Left ventricle myocardium inferior (tissue), 1 donor: ENCODE measurements around the gene SLCO2B1. TPM values are rescaled to one million over a fixed set of nuclear protein-coding genes. Genes with fewer than 3 reads are reported as not detected.

Experiments used
- DNase-seq: peaks from one replicate; pipeline ENCODE4 v3.0.0-alpha.2; 2020
- H3K27ac ChIP-seq: fragments of 200-600 bp; replicated peaks from 2 replicates; pipeline ENCODE4 v1.8.0; 2021
- H3K27me3 ChIP-seq: fragments of 200-600 bp; 2 replicates; pipeline ENCODE4 v1.8.0; 2021; ENCODE audit warnings: low read depth
- H3K36me3 ChIP-seq: fragments of 200-600 bp; 2 replicates; pipeline ENCODE4 v1.8.0; 2021
- H3K4me1 ChIP-seq: fragments of 200-600 bp; 2 replicates; pipeline ENCODE4 v1.8.0; 2021
- H3K4me3 ChIP-seq: fragments of 200-600 bp; 2 replicates; pipeline ENCODE4 v1.8.0; 2021; ENCODE audit warnings: mild to moderate bottlenecking, moderate library complexity
- H3K9me3 ChIP-seq: fragments of 200-600 bp; replicated peaks from 2 replicates; pipeline ENCODE4 v1.8.0; 2021
- intact Hi-C: fragments of 100-400 bp; cut with micrococcal nuclease; formaldehyde crosslinking; loops from one replicate; pipeline ENCODE4 v1.11.0; 2022
- total RNA-seq: library from RNA; stranded (reverse); fragmentation: NEBNext Ultra II Directional; extraction: Animal tissue kit (Norgen Biotek cat#: 25700); gene quantifications from one replicate; pipeline ENCODE4 v1.2.1, GENCODE V29; 2021
- TF ChIP-seq, protein P1 (sequence below): fragments of 200-600 bp; IDR thresholded peaks from 2 replicates; pipeline ENCODE4 v1.8.0; 2021; ENCODE audit warnings: antibody characterized with exemption, mild to moderate bottlenecking, borderline replicate concordance
- donor health status: DM: no; HTN: yes; CAD: no; lungs with severe emphysema.

Gene SLCO2B1
- total RNA-seq, 1 donor from 2014 or later, result 22.7 TPM

- Histone ChIP-seq H3K27ac (no peak overlapping the region), H3K9me3 (no peaks in the 10 kb centered on the region), H3K4me3 (peak overlapping the region; percentile 61), H3K36me3 (no peaks in the 10 kb centered on the region), H3K4me1 (peaks cover 19% of the 10 kb centered on the region), H3K27me3 (peaks cover 81% of the 10 kb centered on the region)
- TF ChIP-seq, protein P1, sequence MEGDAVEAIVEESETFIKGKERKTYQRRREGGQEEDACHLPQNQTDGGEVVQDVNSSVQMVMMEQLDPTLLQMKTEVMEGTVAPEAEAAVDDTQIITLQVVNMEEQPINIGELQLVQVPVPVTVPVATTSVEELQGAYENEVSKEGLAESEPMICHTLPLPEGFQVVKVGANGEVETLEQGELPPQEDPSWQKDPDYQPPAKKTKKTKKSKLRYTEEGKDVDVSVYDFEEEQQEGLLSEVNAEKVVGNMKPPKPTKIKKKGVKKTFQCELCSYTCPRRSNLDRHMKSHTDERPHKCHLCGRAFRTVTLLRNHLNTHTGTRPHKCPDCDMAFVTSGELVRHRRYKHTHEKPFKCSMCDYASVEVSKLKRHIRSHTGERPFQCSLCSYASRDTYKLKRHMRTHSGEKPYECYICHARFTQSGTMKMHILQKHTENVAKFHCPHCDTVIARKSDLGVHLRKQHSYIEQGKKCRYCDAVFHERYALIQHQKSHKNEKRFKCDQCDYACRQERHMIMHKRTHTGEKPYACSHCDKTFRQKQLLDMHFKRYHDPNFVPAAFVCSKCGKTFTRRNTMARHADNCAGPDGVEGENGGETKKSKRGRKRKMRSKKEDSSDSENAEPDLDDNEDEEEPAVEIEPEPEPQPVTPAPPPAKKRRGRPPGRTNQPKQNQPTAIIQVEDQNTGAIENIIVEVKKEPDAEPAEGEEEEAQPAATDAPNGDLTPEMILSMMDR, result peak; percentile 3
- intact Hi-C loops, result loop anchor here (10.0 kb wide), 1 partner anchor 217 kb away; no protein-coding TSS in a partner anchor
- DNase-seq, result no peak
Measured at GRCh38 chr11:75241906-75242644, 91.2 kb downstream of the SLCO2B1 start.

DNA sequence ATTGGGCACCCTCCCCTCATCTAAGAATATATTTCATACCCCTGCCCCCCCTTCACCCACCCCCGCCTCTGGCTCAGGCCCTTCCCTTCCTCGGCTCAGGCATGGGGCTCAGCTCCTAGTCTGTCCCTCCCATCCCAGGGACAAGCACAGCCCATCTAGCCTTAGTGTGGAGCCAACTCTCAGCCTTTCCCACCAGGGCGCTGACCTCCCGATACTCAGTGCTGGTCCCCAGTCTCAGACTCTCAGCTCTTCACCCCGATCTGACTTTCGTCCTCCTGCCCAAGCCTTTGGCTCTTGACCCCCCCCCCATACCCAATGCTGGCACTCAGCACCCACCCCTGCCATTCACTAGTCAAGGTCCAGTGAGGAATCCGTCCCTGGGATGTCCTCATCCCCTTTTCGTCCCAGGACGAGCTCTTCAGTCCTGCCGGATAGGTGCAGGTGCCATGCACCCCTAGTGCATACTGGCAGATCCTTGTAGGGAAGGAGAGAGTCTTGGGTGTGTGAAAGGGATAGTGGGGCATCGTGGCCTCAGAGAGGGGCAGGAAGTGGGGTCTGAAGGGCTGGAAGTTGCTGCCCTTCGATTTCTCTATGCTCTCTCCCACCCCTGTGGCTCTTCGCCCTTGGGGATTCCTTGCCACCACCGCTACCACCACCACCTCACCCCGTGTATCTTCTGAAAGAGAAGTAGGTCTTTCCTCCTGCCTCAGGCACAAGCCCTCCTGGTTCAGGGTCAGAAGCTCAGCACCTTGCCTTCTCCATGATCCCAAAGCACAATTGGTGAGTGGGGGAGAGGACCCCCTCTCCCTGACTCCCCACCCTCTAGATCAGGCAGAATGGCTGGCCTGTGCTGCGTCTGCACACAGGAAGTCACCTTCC is 92.1 kb downstream of the SLCO2B1 start:
- Histone ChIP-seq H3K27me3 (peaks cover 79% of the 10 kb centered on the region), H3K4me3 (no peak overlapping the region), H3K36me3 (no peaks in the 10 kb centered on the region), H3K27ac (no peak overlapping the region), H3K4me1 (peaks cover 19% of the 10 kb centered on the region), H3K9me3 (no peaks in the 10 kb centered on the region)
- intact Hi-C loops, result loop anchor here (10.0 kb wide), 1 partner anchor 218 kb away; no protein-coding TSS in a partner anchor
- TF ChIP-seq, protein P1, result no peak
- DNase-seq, result no peak

DNA sequence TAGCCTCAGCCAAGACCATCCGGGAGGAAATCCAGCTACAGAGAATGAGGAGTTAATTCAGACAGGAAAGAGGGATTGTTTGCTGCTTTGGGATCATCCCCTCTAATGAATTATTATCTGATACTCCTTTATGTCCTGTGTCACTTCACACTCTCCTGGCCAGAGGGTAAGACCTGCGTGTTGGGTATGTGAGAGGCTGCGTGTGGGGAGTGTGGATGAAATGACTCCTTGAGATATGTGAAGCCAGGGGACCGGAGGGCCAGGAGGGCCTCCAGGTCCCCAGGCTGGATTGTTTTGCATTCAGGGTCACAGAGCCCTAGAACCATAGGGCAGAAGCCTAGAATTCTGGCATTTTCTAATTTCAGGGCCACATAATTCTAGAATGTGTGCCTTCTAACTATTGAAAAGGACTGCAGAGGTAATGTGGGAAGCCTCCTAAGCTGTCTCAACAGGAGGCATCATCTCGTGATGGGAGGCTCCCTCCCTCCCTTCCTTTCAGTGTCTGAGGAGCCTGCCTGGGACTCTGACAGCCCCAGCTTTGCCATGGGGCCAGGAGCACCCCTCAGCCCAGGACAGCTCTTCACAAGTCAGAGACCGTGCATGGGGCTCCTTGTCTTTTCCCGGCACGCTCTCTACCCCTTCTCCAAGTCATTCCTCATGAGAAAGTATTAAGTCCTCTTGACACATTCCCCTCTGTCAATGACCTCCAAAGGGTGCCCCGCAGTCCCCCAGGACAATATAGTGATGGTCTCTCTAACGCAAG is 93.3 kb downstream of the SLCO2B1 start:
- no peaks in the 10 kb centered on the region for H3K9me3 ChIP-seq
- H3K36me3 ChIP-seq, result no peaks in the 10 kb centered on the region
- DNase-seq, result no peak
- H3K27me3 ChIP-seq, result peaks cover 72% of the 10 kb centered on the region
- intact Hi-C loops, result loop anchor here (10.0 kb wide), 1 partner anchor 219 kb away; no protein-coding TSS in a partner anchor
- H3K4me3 ChIP-seq, result no peak overlapping the region
- H3K4me1 ChIP-seq, result peaks cover 19% of the 10 kb centered on the region
- no peak overlapping the region for H3K27ac ChIP-seq
- TF ChIP-seq, protein P1, result no peak

- peaks cover 71% of the 10 kb centered on the region for H3K27me3 ChIP-seq
- TF ChIP-seq, protein P1, result no peak
- no peaks in the 10 kb centered on the region for H3K36me3 ChIP-seq
- H3K4me1 ChIP-seq, result peaks cover 15% of the 10 kb centered on the region
- no peak overlapping the region for H3K27ac ChIP-seq
- no peak for DNase-seq
- H3K4me3 ChIP-seq, result no peak overlapping the region
- intact Hi-C loops, result loop anchor here (10.0 kb wide), 1 partner anchor 221 kb away; no protein-coding TSS in a partner anchor
- no peaks in the 10 kb centered on the region for H3K9me3 ChIP-seq
Measured at GRCh38 chr11:75245356-75246005, 94.6 kb downstream of the SLCO2B1 start.
